NCI-H1694 (cell line): Measurements from ENCODE around the gene CD82.

Experiments
- DNase-seq: peaks from one replicate; lab custom pipeline; 2025; lab: John Stamatoyannopoulos, UW

Gene CD82

GRCh38 chr11:44600839-44601383 is 35.4 kb downstream of the CD82 start:
- DNase-seq, result peak; percentile 93

DNA sequence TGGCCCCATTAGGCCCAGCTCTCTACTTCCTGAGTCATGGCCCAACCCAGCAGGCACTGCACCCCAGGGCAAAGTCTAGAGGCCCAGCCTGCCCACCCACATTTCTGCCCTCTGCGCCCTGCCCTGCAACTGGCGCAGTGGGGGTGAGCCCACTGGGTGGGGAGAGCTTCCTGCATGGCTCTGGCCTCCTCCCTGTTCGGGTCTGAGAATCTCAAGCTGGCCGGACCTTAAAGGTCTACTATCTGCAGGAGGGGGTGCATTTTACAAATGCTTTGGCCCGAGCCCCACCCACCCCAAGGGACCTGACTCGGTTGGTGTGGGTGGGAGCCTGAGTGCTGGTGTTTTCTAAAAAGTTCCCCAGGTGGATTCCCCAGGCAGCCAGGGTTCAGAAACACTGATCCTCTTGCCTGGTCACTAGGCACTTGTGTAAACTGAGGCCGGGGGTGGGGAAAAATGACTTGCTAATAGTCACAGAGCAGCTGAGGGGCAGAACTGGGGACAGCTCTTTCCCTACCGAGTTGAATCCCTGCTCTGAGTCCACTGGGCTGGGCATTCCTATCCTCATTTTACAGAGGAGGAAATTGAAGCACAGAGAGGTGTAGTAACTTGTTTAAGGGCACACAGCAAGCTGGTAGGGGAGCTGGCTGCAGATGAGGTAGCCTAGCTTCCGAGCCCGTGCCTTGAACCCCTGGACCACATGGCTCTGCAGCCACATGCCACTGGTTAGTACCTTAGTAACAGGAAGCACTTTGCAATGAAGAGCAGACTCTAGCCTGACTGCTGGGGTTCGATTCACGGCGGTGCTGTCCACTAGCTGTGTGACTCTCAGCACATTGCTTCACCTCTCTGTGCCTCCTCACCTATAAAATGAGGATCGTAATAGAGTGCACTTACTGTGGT is 36.3 kb downstream of the CD82 start:
- DNase-seq, result no peak

DNA sequence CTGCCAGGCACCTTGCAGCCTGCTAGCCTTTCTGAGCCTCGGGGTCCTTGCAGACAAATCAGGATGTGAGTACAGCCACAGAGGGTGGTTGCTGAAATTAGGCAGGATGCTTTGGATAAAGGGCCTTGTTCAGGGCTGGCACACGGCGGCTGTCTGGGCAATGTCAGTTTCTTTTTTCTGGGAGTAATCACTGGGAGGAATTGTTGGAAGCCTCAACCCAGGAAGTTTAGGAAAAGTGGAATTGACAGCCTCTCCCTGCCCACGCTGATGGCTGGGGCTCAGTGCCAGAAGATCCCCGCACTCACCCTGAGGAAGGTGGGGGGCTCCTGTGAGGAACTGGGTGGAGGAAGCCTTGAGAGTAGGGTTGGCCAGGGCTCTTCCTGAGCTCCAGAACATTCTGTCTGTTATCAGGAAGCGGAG is 37.4 kb downstream of the CD82 start:
- DNase-seq, result no peak

DNA sequence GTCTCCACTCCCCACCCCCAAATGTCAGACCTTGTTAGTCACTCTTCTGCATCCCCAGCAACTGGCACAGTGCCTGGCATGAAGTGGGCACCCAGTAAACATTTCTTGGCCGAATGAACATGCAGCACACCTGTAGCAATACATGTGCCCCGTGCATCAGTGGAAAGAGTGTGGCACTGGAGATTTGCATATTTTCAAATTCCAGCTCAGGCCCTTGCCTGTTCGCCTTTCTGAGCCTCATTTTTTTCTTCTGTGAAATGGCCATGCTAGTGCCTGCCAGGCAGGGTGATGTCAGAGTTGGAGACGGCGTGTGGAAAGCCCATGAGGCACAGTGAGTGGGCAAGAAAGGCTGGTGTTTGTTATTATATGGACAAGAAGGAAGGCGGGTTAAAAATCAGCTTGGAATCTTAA is 38.7 kb downstream of the CD82 start:
- no peak for DNase-seq

- no peak for DNase-seq
Observed at GRCh38 chr11:44605068-44605708, 39.7 kb downstream of the CD82 start.

- no peak for DNase-seq
Observed at GRCh38 chr11:44605965-44606364, 40.5 kb downstream of the CD82 start.

DNA sequence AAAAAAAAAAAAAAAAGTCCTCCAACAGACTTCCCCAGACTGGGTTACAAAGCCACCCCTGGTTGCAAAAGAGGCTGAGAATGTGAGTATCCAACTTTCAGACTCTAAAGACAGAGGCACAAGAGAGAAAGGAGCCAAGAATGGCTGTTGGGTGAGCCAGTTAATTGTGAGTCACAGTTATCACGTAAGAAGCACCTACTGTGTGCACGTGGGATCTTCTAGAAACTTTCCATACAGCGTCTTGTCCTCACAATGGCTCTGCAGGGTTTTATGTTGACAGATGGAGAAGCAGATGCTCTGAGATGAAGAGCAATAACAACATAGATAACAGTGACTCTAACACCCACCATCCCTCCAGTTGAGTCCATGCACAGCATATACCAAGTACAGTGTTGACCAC is 41.0 kb downstream of the CD82 start:
- peak; percentile 38 for DNase-seq

DNA sequence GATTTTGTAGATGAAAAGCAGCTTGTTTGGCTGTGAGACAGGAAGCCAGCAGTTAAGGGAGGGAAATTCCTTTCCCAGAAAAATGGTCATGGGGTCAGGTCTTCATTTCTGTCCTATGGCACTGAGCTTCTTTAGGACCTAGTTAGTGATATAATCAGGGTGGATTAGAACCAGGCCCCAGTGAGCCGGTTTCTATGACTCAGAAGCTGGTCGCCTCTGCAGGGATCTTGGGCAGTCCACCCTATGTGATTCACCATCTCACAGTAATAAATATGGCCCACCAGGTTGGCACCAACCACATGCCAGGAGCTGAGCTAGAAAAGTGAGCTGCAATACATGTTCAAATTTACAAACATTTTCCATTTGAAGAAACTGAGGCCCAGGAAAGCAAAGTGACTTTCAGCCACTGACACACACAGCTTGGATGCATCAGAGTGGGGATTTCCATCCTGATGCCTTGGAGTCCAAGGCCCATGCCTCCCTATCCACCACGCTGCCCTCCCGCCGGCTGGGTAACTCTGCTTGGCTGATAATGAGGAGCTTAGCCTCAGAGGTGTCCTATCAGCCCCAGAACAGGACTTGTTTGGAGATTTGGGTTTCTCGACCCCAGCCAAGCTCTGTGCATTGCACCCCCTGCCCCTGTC is 42.0 kb downstream of the CD82 start:
- no peak for DNase-seq

DNA sequence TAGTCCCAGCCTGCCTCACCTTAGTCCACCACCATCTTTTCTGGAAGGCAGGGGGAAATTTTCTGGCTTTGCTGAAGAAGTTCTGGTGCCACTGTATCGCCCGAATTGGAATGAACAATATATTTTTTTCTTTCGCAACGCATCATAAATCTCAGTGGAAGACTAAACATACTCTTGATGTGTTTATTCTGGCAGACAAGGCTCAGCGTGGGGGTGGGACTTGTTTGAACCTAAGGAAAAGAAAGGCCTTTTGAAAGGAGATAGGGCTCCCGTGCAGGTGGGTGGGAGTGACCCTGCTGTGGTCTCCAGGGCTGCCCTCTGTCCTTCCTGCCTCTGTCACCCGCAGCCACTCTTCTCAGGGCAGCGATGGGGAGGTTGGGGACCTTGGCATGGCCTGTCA is 42.5 kb downstream of the CD82 start:
- DNase-seq, result no peak

DNA sequence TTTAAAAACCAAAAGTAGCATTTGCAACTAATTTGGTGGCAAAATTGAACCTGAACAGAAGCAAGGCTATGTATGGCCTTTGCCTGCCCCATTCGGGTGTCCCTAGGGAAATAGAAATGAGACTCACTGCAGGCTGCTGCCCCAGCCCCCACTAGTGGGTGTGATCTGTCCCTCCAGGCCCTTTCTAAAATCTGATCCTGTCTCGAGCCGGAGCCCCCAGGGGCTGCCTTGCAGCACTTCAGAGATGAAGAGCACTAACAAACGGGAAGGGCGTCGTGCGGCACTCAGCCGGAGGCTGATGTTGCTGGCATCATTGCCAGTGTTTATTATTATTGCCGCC is 43.2 kb downstream of the CD82 start:
- no peak for DNase-seq

DNA sequence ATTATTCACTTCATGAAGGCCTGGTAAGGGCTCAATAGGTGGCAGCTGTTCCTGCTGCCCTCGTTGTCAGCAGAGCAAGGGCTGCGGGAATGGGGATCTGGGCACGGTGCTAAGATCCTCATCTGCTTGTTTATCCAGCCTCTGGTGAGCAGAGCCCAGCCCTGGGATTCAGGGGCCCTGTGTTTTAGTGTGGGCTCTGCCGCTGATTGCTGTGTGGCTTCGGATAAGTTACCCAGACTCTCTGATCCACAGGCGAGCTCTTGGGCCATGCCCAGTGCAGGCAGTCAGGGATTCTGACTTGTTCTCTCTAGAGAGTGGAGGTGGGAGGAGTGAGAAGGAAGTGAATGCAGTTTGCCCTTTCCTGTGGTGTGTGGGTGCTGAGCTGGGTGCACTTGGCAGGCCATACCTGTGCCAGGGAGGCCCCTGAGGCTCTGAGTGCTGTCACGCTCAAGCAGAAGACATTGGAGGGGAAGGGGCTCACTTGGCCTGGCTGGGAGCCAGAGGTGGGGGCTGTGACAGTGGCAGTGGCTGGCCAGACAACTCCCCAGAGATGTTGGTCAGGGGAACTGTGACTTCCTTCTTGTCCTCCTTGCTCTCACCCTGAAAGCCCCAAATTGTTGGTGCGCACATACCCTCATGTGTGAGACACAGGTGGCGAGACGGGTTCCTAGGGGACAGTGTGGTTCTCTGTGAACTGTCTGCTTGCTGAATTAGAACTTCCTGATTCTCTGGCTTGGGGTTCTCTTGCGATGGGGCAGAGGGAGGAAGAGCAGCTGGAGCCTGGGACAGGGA is 43.7 kb downstream of the CD82 start:
- DNase-seq, result peak; percentile 61

- no peak for DNase-seq
Observed at GRCh38 chr11:44609783-44610155, 44.3 kb downstream of the CD82 start.

DNA sequence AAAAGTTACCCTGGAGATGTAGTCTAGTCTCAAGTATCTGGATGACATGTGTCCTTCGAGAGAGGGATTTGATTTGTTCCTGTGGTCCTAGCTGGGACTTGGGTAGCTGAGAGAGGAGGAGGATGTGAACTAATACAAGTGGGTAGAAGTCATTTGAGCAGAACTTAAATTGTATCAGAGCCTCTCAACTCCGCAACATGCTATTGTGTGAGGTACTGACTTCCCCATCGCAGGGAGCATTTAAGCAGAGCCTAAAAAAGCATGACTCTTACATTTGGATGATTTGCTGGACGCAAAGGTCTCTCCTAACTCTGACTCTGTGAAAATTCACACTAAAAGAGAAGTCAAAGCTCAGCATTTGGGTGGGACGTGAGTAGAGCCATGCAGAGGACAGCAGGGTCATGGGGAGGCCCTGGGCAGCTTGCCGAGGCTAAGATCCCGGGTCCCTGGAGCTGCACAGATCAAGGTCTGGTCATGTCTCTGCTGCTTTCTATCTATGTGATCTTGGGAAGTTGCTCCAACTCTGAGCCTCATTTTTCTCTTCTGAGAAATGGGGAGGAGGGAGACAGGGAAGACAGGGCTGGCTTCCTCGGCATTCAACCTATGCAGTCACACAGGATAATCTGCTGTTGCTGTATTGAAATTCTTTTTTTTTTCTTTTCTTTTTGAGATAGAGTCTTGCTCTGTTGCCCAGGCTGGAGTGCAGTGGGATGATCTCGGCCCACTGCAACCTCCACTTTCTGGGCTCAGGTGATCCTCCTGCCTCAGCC is 44.9 kb downstream of the CD82 start:
- no peak for DNase-seq

DNA sequence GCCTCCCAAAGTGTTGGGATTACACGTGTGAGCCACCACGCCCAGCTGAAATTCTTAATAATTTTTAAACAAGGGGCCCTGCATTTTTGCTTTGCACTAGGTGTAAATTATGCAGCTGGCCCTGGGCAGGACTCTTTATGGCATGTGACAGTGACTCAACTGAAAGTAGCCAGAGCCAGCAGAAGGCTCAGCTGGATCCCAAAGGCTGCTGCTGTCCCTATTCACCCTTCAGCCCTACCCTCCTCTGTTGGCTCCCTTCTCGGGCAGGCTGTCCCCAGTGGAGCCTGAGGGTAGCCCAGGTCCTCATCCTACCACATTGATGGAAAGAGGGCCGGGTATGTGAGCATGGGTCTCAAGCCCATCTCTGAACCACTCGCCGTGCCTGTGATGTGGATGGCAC is 45.6 kb downstream of the CD82 start:
- DNase-seq, result no peak

- no peak for DNase-seq
Observed at GRCh38 chr11:44611687-44612434, 46.4 kb downstream of the CD82 start.

DNA sequence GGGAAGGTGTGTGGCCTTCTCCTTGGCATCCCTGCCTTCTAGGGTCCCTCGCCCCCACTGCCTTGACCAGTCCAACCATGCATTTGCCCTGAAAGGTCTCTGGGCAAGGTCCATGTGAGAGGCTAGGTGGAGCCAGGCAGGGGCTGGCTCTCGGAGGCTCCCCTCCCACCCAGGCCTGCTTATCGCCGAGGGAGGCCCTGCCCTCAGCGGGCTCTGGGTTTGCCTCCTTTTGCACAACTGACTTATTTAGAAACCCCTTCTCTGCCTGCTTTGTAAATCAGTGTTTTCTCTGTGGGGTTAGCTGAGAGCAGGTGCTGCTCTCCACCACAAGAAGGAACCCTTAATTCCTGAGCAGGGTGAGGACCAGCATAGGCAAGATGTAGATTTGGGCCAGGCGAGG is 47.7 kb downstream of the CD82 start:
- no peak for DNase-seq

- no peak for DNase-seq
Observed at GRCh38 chr11:44614281-44614775, 48.9 kb downstream of the CD82 start.

DNA sequence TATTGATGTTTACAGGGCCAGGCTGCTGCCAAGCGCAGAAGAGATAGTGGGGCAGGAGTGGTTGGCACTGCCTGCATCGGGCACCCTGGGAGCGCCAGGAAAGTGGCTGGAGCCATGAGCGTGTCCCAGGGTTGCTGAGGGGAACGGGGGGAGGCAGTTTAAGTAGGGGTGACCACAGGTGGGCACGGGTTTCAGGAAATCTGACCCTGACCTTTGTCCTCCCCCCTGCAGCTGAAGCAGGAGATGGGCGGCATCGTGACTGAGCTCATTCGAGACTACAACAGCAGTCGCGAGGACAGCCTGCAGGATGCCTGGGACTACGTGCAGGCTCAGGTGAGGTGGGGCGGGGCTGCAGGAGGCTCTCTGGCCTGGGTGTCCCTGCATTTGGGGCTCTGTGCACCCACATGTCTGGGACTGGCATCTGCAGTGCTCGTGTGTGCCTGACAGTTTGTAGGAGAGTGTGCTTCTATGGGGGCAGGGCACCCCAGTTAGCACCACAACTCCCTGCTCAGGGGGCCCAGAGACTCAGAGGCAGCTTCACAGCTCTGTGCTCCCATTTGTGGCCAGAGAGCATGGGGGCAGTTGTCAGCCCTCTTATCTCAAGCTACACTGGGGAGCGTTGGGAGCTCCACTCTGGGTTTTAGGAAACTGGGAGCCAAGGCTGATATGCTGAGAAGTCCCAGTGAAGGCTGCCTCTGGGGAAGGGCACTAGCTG is 49.7 kb downstream of the CD82 start:
- DNase-seq, result no peak

DNA sequence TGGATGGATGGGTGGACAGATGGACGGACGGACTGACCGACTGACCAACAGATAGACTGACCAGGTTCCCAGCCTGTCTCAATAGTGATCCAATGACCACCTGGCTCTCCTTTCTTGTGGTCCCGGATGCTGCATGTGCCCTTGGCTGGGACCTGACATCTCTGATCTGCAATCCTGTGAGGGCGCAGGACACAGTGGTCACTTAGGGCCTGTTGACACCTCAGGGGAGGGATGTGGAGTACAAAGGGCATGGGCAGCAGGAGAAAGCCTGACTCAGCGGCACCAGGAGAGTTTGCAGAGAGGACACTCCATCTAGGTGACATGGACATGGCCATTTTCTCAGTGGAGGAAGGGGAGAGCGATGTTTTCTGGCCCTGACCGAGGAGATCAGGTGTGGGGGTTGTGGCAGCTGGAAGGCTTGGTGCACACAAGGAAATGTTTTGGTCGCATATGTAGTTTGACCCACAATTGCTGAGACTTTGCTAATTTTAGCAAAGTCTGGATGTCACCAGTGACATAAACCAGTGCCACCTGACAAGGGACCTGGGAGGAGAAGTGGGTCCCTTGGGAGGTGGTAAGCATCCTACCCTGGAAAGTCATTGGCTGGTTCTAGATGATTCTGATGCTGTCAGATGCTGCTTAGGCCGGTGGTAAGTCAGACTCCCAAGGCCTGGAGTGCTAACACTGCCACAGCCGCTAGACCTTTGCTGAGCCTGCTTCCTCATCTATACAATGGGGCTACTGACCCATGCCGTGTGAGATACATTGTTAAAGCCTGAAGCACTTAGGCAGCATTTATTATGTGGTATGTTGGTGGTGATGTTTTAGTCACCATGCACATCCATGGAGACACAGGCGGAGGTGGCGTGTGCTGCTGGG is 50.7 kb downstream of the CD82 start:
- DNase-seq, result no peak
